ENCODE measurements around the gene UBE2D2.

Gene UBE2D2

GRCh38 chr5:139663207-139664085 is 102.3 kb downstream of the UBE2D2 start:
- DNase-seq, result no peak

DNA sequence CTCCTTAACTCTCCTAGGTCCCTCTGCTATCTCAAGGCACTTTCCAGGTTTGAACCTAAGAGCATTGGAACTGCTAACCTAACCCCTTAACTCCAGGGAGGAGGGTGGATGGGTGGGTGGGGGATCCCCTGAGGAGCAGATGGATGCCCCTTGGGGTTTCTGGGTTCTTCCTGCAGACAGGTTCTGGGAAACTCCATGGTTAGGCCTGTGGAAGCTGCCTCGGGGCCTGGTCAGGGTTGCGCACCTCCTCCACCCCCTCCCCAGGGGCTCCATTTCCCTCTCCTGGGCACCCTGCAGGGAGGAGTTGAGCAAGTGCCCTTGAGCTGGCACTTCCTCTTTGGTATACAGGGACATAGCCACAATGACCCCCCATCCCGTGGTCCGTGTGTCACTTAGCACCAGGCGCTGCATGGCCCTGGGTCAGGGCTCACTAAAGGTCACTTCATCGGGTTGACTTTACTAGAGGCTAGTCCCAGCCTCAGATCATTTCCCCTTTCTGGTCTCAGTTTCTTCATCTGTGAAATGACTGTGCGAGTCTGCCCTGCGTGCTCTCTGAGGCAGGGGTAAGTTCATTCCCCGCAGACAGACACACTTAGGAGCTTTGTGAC is 103.1 kb downstream of the UBE2D2 start:
- no peak for DNase-seq

- no peak for DNase-seq
These were observed 103.7 kb downstream of the UBE2D2 start for GRCh38 chr5:139664727-139665351.

- no peak for DNase-seq
These were observed 104.5 kb downstream of the UBE2D2 start for GRCh38 chr5:139665626-139666025.

DNA sequence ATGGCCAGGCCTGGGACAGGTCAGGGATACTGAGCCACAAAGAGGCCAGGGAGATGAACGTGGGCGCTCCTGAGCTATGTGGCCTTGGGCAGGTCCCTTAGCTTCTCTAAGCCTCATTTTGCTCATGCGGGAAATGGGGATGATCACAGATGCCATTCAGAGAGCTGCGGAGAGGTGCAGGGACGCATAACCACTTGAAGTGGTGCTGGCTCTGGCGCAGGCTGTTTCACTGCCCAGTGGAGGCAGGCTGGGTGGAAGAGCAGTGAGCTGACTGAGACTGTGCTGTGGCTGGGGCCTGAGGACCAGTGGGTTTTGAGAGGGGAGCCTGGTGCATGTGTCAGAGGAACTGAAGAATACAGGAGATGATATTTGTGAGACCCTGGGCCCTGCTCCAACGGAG is 105.4 kb downstream of the UBE2D2 start:
- DNase-seq, result no peak

DNA sequence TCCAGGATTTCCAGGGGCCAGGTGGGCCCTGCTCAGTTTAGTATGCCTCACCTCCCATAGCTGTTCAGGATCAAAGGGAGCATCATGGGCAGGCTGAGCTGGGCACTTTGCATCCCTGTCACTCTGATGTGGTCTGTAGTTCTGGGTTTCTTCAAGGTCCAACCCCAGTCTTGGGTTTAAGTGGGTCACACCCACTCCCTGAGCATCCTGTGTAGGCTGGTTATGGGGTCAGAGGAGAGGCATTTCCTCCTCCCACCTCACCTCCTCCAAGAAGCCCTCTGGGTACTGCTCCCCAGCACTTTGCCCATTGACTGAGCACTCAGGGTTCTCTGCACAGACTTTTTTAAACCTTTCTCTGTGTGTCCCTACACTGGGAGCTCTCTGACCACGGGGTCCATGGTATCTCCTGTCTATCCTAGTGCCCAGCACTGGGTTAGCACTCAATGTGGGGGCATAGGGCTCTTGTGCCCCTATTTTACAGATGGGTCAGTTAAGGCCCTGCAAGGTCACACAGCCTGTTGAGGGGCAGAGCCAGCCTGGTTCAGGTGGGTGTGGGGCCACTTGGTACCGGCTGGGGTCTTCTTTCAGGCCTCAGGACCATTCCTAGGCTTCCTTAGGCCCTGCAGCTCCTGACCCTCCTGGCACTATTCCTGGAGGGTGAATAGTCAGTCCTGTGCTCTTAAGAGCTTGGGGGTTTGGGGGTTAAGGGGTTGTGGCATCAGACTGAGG is 106.0 kb downstream of the UBE2D2 start:
- DNase-seq, result no peak

- DNase-seq, result no peak
These were observed 106.6 kb downstream of the UBE2D2 start for GRCh38 chr5:139667730-139668063.

- DNase-seq, result no peak
These were observed 107.1 kb downstream of the UBE2D2 start for GRCh38 chr5:139668064-139668880.

- no peak for DNase-seq
These were observed 108.0 kb downstream of the UBE2D2 start for GRCh38 chr5:139668924-139669661.

DNA sequence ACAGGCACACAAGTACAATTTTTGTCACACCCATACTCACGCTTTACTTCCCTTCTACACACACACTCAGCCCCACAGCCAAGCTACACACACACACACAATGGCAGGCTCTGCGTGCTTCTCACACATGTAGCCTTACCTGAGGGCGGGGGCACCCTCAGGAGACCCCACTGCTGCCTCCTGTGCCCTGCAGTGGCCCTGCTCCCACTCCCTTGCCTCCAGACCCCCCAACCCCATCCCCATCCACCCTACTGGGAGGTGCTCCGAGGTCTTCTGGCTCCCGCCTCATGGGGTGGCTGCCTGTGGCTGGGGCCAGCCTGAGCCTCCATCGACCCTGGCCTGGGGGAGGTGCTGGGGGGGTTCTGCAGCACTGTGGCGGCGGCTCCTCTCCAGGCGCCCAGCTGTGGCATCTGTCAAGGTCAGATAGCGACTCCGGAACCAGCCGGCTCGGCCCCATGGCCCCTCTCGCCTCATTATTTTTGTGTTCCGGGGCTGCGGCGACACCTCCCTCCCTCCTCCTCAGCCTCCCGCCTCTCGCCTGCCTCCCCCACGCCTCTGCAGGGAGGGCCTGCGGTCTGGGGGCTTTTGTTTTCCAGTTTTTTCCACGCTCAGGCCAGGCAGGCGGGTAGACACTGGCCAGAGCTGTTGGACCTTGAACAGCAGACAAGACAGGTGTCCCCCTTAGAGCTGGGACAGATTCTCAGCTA is 108.7 kb downstream of the UBE2D2 start:
- no peak for DNase-seq

- DNase-seq, result no peak
These were observed 109.4 kb downstream of the UBE2D2 start for GRCh38 chr5:139670369-139671095.

- no peak for DNase-seq
These were observed 110.1 kb downstream of the UBE2D2 start for GRCh38 chr5:139671096-139671841.

GRCh38 chr5:139675213-139675612 is 114.1 kb downstream of the UBE2D2 start:
- no peak for DNase-seq

GRCh38 chr5:139675825-139676224 is 114.7 kb downstream of the UBE2D2 start:
- DNase-seq, result no peak

GRCh38 chr5:139676406-139676805 is 115.3 kb downstream of the UBE2D2 start:
- DNase-seq, result no peak

- DNase-seq, result no peak
These were observed 116.0 kb downstream of the UBE2D2 start for GRCh38 chr5:139676951-139677735.

Measured in activated effector memory CD4-positive, alpha-beta T cell treated with Interleukin-2 at 50 U/mL for 16 hours (primary cell).